RWPE2 (cell line): ENCODE results near the gene RNU7-1.

Experiments used
- ATAC-seq: fragments of 200-7000 bp; cut with Tn5 transposase; 3 replicates; pipeline ENCODE4 v1.9.1; 2021; ENCODE audit warnings: low read depth
- DNase-seq: peaks from one replicate; pipeline ENCODE4 v3.0.0-alpha.2; 2020; ENCODE audit warnings: low spot score
- H3K27ac ChIP-seq: fragments of 450-650 bp; 2 replicates; pipeline ENCODE4 v1.5.1; 2017; ENCODE audit warnings: mild to moderate bottlenecking; ENCODE audit not compliant: poor library complexity, severe bottlenecking
- H3K27me3 ChIP-seq: fragments of 250-450 bp; sonication (Bioruptor Pico); 2 replicates; pipeline ENCODE4 v1.5.1; 2021; ENCODE audit warnings: mild to moderate bottlenecking, moderate library complexity; ENCODE audit not compliant: insufficient read depth, poor library complexity, severe bottlenecking
- H3K36me3 ChIP-seq: fragments of 250-450 bp; sonication (Bioruptor Pico); 2 replicates; pipeline ENCODE4 v1.5.1; 2020; ENCODE audit warnings: low read depth, mild to moderate bottlenecking, moderate library complexity
- H3K4me1 ChIP-seq: fragments of 250-450 bp; sonication (Bioruptor Pico); 2 replicates; pipeline ENCODE4 v1.5.1; 2021; ENCODE audit warnings: mild to moderate bottlenecking, moderate library complexity; ENCODE audit not compliant: insufficient read depth, poor library complexity, severe bottlenecking
- H3K4me3 ChIP-seq: fragments of 250-450 bp; sonication (Bioruptor Pico); 2 replicates; pipeline ENCODE4 v1.5.1; 2021; ENCODE audit warnings: mild to moderate bottlenecking, moderate library complexity; ENCODE audit not compliant: severe bottlenecking
- H3K9me3 ChIP-seq: fragments of 250-450 bp; sonication (Bioruptor Pico); 2 replicates; pipeline ENCODE4 v1.5.1; 2021; ENCODE audit warnings: mild to moderate bottlenecking, moderate library complexity; ENCODE audit not compliant: severe bottlenecking
- TF ChIP-seq, protein P1 (sequence below): fragments of 450-650 bp; IDR thresholded peaks from one replicate; pipeline ENCODE4 v1.5.1; 2017; ENCODE audit warnings: mild to moderate bottlenecking, moderate library complexity; ENCODE audit not compliant: poor library complexity, severe bottlenecking

RNU7-1 gene

GRCh38 chr12:6944381-6945186, 968 bp downstream of the RNU7-1 start:
- Histone ChIP-seq H3K4me3 (peak overlapping the region; percentile 43), H3K36me3 (peaks cover 19% of the 10 kb centered on the region), H3K27me3 (no peaks in the 10 kb centered on the region), H3K4me1 (peaks cover 16% of the 10 kb centered on the region), H3K9me3 (no peaks in the 10 kb centered on the region), H3K27ac (peak overlapping the region; percentile 96)
- ATAC-seq (peak; percentile 39), DNase-seq (peak; percentile 92)
- TF ChIP-seq, protein P1, sequence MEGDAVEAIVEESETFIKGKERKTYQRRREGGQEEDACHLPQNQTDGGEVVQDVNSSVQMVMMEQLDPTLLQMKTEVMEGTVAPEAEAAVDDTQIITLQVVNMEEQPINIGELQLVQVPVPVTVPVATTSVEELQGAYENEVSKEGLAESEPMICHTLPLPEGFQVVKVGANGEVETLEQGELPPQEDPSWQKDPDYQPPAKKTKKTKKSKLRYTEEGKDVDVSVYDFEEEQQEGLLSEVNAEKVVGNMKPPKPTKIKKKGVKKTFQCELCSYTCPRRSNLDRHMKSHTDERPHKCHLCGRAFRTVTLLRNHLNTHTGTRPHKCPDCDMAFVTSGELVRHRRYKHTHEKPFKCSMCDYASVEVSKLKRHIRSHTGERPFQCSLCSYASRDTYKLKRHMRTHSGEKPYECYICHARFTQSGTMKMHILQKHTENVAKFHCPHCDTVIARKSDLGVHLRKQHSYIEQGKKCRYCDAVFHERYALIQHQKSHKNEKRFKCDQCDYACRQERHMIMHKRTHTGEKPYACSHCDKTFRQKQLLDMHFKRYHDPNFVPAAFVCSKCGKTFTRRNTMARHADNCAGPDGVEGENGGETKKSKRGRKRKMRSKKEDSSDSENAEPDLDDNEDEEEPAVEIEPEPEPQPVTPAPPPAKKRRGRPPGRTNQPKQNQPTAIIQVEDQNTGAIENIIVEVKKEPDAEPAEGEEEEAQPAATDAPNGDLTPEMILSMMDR: peak; percentile 95

GRCh38 chr12:6945613-6946012, 2.0 kb downstream of the RNU7-1 start:
- H3K4me3 ChIP-seq: peak overlapping the region; percentile 42
- no peaks in the 10 kb centered on the region for H3K27me3 ChIP-seq
- TF ChIP-seq, protein P1: no peak
- peaks cover 16% of the 10 kb centered on the region for H3K4me1 ChIP-seq
- H3K36me3 ChIP-seq: peaks cover 11% of the 10 kb centered on the region
- H3K27ac ChIP-seq: peak overlapping the region; percentile 96
- no peak for DNase-seq
- no peaks in the 10 kb centered on the region for H3K9me3 ChIP-seq
- no peak for ATAC-seq

DNA sequence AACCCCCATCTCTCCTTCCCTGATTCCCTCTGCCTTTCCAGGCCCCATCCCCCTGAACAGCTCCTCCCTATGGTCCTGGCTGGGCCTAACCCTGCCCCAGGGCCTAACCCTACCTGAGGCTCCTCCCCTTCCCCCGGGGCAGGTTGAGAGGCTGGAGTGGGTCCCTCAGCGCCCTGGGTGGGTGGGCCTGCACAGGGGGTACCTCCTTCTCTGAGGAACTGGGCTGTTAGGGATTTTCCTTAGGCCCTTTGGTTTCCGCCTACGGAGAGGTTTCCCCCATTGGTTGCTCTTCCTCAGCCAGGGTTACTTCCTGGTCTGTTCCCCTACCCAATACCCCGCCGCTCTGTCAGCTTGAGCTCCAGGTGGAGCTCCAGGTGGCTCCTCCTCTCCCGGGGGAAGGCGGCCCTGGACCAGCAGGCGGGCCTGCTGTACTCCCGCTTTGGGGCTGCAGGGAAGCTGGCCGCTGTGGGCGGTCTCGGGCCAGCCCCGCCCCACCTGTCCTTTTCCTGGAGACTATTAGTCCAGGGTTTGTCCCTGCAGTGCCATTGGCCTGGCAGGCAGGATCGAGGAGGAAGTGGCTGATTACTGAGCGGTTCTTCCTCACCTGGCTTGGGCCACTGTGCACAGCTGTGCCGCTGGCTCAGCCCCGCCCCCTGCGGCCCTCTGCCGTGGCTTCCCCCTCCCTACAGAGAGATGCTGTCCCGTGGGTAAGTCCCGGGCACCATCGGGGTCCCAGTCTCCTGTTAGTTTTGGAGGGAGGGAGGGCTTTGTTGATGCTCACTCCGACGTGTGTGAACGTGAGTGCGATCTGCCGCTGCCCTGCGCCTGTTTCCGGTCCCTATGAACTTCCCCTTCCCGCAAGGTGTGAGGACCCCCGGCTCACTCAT, 2.7 kb downstream of the RNU7-1 start:
- ATAC-seq: peak; percentile 79
- peak overlapping the region; percentile 96 for H3K27ac ChIP-seq
- H3K4me1 ChIP-seq: peaks cover 16% of the 10 kb centered on the region

DNA sequence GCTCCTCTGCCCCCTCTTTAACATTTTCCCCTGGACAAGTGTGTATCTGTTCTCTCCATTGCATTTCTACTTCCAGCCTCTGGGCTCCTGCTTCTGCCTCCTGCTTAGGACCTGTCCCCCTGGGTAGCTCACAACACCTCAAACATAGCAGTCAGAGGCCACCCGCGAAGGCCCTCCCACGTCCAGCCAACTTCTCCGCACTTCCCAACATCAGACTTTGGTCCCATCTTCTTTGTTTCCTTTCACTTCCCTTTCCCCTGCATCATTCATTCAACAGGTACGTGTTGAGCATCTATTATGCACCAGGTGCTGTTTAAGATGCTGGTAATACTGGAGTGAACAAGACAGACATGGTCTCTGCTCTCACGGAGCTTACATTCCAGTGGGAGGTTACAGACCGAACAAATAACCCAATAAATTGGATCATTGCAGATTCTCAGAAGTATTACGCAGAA, 3.3 kb downstream of the RNU7-1 start:
- TF ChIP-seq, protein P1: no peak
- no peaks in the 10 kb centered on the region for H3K9me3 ChIP-seq
- DNase-seq (no peak), ATAC-seq (no peak)
- H3K4me3 ChIP-seq: peak overlapping the region; percentile 42
- peak overlapping the region; percentile 96 for H3K27ac ChIP-seq
- peaks cover 16% of the 10 kb centered on the region for H3K4me1 ChIP-seq
- H3K27me3 ChIP-seq: no peaks in the 10 kb centered on the region
- peaks cover 8% of the 10 kb centered on the region for H3K36me3 ChIP-seq

More for the DNA sequence above, 2.7 kb downstream of the RNU7-1 start:
- TF ChIP-seq, protein P1: no peak
- Histone ChIP-seq H3K9me3 (no peaks in the 10 kb centered on the region), H3K4me3 (peak overlapping the region; percentile 42), H3K36me3 (peaks cover 8% of the 10 kb centered on the region), H3K27me3 (no peaks in the 10 kb centered on the region)
- DNase-seq: peak; percentile 98
